ENCODE results near the gene PITPNB. TPM values are rescaled to one million over a fixed set of nuclear protein-coding genes. Genes with fewer than 3 reads are reported as not detected.

Gene PITPNB
- total and polyA plus RNA-seq, 2 of the 13 experiments (the other 11 are each of a cell fraction or from before 2014, with no cell fraction given): 17.0 to 30.1 TPM

GRCh38 chr22:27856386-27856785, 62.7 kb downstream of the PITPNB start:
- Histone ChIP-seq H4K20me1 (ENCODE audit: insufficient read depth, low read length) (no peaks in the 10 kb centered on the region), H3K79me2 (ENCODE audit: insufficient read depth, low read length) (no peaks in the 10 kb centered on the region), H2AFZ (ENCODE audit: low read length) (no peak overlapping the region), H3K4me2 (ENCODE audit: low read depth, low read length) (no peak overlapping the region), H3K4me3 (replicated peaks in 1 of 3; ENCODE audit: insufficient read depth in 1 of 3, low read depth in 2 of 3, low read length in 3 of 3) (no peak overlapping the region), H3K9me3 (ENCODE audit: low read length) (no peaks in the 10 kb centered on the region), H3K4me1 (ENCODE audit: insufficient read depth, low read length) (peaks cover 15% of the 10 kb centered on the region), H3K9ac (ENCODE audit: insufficient read depth, low read depth, low read length) (no peak overlapping the region), H3K36me3 (replicated peaks in 1 of 2; ENCODE audit: control insufficient read depth in 1 of 2, insufficient read depth in 2 of 2, low read length in 2 of 2) (peaks cover 27 to 71% of the 10 kb centered on the region in 2 experiments), H3K27ac (ENCODE audit: extremely low read length, insufficient read depth, low read length) (no peak overlapping the region), H3K27me3 (ENCODE audit: control insufficient read depth in 1 of 2, insufficient read depth in 2 of 2, low read length in 2 of 2) (no peaks in the 10 kb centered on the region)
- FAIRE-seq: no peak
- CTCF ChIA-PET (ENCODE audit: low intra/inter-chr PET ratio, low total read pairs): no interaction called here
- POLR2A ChIA-PET: no interaction called here
- ATAC-seq: no peak
- in situ Hi-C loops (cut with HindIII; ENCODE audit: extremely low pct_ligation_motif_present, low pct_unique_long_range_greater_than_20kb): no loop called here
- DNase-seq (ENCODE audit: low spot score): no peak
- intact Hi-C loops (cut with micrococcal nuclease; ENCODE audit: unreplicated experiment): no loop called here
- no TSS peak for BruUV-seq (replicated peaks)
- TF ChIP-seq ZNF878 (CRISPR knock-in tag; IDR thresholded peaks at IDR 0.05) (no peak), SRY (CRISPR knock-in tag; IDR thresholded peaks at IDR 0.05) (no peak), THYN1 (CRISPR knock-in tag; IDR thresholded peaks at IDR 0.05; ENCODE audit: borderline replicate concordance, low read depth) (no peak), TEAD2 (CRISPR knock-in tag; IDR thresholded peaks at IDR 0.05) (no peak), ZNF83 (CRISPR knock-in tag; IDR thresholded peaks at IDR 0.05; ENCODE audit: borderline replicate concordance) (no peak), TCF12 (IDR thresholded peaks at IDR 0.05) (no peak), TCF12 (CRISPR knock-in tag; IDR thresholded peaks at IDR 0.05) (no peak), KLF16 (CRISPR knock-in tag; IDR thresholded peaks at IDR 0.05) (no peak), IKZF1 (IDR thresholded peaks at IDR 0.05) (no peak), RFX1 (IDR thresholded peaks at IDR 0.05) (no peak)
- TF ChIP-seq, protein P1, sequence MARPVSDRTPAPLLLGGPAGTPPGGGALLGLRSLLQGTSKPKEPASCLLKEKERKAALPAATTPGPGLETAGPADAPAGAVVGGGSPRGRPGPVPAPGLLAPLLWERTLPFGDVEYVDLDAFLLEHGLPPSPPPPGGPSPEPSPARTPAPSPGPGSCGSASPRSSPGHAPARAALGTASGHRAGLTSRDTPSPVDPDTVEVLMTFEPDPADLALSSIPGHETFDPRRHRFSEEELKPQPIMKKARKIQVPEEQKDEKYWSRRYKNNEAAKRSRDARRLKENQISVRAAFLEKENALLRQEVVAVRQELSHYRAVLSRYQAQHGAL (CRISPR knock-in tag; IDR thresholded peaks at IDR 0.05; ENCODE audit: not compliant biosample characterization): no peak
- 100% methylated on average over 4 of the region's 4 CpGs for WGBS (ENCODE audit: low lambda C conversion rate)
